SIG-M5 treated with dmso at 0.1 percent for 504 hours (cell line): Measurements from ENCODE around the gene RIMBP2.

ENCODE experiments used
- DNase-seq: peaks from one replicate; lab custom pipeline; 2025; ENCODE audit not compliant: unreplicated experiment; lab: John Stamatoyannopoulos, UW

Gene RIMBP2

DNA sequence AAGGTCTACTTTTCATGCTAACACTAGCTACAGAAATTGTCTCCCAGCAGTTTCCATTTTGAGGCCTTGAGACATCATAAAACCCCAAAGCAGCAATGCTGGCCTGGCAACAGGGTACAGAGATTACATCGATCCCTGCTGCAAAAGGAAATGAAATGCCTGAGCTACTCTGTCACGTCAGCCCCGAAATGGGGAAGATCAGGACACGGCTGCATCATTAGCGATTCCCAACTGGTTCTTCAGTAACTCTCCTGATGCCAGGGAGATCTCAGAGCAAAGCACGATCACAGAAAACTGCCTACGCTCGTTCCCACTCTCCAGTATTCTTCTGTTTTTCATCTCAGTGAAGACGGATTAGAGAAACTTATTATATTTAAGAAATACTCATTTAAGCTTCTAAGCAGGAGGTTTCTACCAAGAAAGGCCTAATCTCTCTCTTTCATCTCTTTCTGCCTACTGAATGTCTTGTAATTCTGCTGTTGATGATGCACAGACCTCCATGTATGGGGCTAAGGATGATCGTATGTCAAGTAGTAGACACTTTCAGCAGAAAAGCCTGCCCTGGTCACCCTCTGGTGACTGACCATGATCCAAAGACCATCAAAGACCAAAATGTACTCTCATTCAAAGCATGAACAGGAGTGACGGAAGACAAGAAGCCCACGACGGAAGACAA, 168.5 kb downstream of the RIMBP2 start:
- no peak for DNase-seq

DNA sequence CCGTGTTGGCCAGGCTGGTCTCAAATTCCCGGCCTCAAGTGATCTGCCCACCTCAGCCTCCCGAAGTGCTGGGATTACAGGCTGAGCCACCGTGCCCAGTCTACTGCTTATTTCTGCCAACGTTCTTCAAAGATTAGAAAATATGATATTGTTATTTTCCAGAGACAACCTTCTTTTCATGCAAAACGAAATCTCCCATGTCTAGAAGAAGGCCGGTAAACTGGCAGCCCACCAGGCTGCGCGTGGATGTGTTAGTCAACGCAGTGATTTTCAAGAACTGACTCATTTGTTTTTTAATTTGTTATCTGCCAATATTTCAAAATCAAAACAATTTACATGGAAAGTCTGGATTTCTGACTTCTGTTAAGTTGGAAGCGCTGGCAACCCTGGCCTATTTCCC, 169.6 kb downstream of the RIMBP2 start:
- DNase-seq = no peak

DNA sequence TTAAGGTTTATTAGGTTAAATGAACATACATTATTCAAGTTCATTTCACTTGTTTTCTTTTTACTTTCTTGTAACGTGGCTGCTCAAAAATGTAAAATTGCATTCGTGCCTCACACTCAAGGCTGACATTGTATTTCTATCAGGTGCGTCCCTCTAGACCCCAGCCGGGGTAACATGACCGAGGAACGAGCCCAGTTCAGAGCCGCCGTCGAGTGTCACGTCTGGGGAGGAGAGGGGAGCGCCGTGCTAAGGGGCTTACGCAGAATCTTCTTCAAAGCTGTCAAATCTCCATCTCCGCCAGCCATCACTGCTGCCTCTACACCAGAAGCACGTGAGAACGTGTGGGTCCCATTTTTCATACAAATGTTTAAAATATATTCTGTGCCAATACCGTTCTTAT, 170.6 kb downstream of the RIMBP2 start:
- DNase-seq = no peak

DNA sequence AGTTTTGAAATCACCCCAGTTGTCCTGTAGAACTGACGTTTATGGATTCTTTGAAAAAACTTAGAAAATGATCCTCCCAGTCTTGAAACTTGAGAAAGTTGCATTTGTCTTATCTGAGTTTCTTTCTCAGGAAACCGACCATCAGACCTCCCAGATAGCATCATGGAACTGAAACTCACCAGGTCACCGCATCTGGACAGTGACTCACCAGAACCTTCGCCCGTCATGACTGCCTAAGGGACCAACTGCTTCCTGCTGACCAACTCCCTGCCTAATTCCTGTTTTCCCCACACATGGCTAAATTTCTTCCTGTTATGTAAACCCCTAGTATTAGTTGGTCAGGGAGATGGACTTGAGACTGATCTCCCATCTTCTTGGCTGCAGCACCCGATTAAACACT, 175.7 kb downstream of the RIMBP2 start:
- DNase-seq = no peak

DNA sequence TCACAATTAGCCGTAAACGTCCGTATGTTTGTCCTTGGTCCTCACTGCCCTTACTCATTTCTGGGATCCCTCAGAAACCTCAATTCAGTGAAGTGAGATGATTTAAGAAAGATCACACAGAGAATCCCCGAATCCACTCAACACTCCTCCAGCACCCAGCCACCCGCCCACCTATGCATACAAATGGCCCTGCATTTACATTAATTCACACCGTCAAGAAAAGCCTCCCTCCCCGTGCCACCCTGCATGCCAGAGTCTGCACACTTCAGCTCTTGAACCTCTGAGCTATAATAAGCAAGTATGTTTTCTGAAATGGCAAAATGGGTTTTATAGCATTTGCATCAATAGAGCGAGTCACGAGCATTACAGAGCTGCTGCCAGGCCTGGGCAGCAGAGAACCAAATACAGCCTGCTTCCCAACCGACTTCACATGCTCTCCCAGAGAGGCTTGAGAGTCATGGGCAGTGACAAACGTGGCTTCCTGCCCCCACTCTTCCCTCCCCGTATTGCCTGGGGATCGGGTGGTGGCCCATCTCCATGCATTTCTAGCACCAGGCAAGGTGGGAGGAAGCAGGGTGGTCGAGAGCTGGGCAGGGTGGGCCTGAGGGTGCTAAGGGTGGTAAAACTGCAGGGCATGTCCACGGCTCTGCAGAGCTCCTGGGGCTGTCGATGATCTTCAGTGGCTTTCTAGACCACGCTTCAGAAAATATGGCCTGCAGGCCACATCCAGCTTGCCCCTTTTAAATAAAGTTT, 177.6 kb downstream of the RIMBP2 start:
- no peak for DNase-seq

DNA sequence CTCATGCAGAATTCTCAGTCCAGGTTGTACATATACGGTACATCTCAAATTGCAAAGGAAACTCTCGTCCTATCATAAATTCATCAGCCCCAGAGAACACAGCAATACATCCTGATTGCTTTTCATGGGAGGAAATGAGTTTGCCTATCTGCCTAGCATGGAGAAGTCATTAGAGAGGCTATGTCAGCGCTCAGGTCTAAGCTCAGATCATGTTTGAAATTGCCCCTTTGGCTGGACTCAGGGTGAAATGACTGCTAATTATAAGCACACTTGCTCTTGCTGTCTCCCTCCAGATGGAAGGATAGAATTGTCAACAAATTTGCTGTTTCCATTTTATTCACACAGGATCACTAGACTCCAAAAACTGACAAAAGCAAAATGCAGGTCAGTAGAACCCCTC, 178.4 kb downstream of the RIMBP2 start:
- DNase-seq = no peak

DNA sequence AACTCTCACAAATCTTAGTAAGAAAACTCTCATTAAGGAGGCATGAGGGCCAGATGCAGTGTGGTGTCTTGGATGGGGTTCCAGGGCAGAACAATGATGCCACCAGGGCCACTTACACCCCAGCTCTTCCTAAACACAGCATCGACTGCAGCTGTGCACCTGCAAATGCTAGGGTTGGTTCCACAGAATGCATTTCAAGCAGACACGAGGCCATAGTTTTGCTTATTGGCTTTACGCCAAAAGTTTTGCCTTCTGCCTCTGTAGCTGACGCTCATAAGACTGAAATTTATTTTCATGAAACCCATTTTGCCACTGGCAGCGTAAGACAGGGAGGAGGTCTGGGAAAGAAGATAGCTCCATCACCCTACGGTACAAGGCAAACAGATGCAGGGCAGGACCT, 179.0 kb downstream of the RIMBP2 start:
- no peak for DNase-seq

DNA sequence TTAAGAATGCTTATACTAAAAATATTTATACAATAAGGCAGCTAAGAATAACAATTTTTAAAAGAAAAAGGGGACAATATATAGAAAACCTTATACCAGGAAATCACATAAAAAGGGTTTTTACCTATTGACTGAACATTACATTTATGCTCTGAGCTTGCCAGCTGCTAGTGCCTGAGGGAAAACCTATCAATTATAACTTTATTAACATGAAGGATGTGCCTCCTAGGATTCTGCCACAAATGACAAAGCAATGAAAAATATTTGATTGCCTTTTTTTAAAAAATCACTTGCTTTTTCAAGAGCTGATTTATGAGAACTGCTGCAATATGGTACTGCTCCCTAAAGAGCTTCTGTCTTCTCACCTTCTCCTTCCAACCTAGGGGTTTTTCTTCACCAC, 185.7 kb downstream of the RIMBP2 start:
- DNase-seq = no peak

DNA sequence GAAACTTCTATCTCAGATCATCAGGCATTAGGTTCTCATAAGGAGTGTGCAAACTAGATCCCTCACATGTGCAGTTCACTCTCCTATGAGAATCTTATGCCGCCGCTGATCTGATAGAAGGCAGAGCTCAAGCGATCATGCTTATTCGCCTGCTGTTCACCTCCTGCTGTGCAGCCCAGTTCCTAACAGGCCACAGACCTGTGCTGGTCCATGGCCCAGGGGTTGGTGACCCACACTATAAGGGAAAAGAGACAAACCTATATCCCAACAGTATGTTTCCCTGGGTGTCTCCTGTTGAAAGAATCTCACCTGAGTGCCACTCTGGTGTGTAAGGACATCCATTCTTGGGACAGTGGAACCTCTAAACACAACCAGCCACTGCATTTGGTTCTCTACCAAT, 186.3 kb downstream of the RIMBP2 start:
- DNase-seq = no peak

DNA sequence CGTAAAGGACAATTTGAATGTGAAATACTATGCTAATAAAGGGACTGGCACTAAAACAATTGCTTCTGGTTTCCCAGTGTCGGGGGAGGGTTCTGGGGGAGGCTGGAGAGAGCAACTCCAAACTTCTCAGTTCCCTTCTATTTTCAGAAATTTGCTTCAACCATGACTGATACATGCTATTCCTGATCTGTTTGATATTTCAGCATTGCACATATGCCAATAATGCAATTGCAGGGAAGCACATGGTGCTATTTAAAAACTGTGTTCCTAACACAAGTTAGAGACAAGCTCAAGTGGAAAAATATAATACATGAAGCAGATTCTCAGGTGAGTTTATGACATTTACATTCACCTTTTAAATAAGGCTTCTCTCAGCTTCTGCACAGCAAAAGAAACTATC, 188.9 kb downstream of the RIMBP2 start:
- no peak for DNase-seq

DNA sequence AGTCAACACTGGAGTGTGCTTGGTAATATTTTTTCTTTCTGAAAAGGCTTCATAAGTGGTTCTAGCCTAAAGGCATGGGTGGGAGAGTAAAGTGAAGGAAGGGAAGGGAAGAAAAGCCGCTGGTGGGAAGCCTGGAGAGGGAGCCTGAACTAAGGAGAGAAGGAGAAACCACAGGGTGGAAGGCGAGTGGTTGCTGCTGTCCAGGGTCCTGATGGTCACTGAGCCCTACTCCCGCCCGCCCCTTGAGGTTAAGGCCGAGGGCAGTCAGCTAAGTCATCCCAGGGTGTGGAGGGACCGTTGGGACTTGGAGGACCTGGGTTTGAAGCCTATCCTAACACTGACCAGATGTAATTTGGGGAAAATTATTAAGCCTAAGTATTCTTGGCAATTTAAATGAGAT, 189.3 kb downstream of the RIMBP2 start:
- DNase-seq = peak; percentile 2

DNA sequence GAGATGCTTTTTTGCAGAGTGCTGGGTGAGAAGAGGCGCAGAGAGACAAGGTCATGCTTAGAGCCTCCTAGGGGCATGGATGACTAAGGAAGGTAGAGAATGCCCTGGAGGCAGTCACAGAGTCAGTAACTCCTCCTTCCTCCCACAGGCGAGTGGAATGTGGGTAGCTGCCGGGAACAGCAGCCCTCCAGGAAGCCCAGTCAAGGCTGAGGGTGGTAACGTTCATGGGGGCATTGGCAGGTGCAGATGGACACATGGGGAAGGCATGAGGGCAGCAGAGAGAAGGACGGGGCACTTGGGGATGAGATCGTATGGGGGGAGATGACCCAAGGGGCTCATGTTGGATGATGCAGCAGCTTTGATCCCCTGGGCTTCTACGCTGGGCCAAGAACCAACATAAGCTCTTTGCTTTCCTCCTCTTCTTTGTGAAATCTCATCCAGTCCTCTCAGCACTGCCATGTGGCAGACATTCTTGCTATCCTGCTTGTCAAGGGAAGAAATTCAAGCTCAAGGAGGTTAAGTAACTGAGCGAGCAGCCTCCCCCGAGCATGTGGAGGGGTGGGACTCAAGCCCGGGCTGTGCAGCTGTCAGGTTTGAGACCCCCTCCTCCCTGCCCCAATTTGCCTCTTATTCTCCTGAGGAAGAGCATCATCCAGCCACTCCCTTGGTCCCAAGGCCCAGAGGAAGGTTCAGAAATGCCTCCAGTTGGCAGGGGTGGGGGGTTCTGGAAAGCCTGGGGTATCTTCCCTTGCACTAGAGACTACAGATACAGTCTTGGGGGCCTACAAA, 190.5 kb downstream of the RIMBP2 start:
- no peak for DNase-seq

DNA sequence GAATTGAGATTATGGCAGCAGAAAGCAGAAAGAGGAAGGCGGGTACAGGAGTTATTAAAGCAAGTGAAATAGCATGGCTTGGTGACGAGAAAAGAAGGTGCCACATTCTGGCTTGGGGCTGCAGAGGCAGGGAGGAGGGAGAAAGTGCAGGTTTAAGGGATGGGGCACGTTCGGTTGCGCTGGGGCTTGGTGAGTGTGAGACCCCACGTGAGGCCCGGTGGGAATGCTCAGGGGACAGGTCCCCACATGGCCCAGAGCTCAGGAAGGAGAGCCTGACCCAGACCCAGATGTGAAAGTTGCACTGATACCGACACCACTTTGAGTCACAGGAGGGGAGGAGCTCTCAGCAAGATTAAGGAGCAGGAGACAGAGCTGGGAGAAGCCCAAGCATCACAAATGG, 191.3 kb downstream of the RIMBP2 start:
- no peak for DNase-seq

DNA sequence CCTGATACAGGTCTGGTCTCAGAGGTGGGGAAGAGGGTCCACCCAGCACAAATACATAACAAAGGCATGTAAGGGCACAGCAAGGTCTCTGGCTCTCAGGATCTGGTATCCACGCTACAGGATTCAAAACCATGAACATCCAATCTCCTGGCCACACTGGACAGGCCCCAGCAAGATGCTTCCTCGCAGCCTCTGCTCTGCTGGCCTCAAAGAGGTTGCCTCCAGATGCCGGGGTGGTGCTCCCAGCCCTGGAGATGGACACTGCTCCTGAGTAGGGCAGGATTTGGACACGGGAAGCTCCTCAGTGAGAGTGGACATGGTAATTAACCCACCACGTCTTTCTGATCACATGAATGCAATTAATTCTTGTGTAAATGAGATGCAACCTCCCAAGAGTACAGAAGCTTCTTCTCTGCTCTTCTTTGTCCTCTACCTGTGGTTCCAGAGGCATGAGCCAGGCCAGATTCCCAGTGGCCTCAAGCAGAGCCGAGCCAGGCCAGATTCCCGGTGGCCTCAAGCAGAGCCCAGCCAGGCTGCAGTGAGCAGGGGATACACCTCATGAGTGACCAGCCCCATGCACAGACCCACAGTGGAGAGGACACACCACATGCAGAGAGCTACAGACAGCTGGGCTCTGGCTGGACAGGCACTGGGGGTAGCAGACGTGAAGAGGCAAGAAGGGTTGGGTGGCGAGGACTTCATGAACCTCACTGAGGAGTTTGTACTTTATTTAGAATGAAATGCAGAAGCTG, 192.1 kb downstream of the RIMBP2 start:
- DNase-seq = no peak

DNA sequence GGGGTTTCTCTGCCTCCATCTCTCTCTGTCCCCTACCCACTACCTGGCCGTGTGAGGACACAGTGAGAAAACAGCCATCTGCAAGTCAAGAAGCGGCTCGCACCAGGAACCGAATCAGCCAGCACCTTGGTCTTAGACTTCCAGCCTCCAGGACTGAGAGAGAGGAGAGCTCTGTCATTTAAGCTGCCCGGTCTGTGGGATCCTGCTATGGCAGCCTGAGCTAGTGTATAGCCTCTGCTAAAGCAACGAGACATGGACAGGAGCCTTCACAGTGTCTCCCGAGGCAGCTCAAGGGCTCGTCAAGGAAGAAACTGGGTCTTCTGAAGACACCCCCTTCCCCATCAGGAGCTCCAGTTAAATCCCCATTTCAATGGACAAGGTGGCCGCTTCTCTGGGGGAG, 192.9 kb downstream of the RIMBP2 start:
- no peak for DNase-seq

DNA sequence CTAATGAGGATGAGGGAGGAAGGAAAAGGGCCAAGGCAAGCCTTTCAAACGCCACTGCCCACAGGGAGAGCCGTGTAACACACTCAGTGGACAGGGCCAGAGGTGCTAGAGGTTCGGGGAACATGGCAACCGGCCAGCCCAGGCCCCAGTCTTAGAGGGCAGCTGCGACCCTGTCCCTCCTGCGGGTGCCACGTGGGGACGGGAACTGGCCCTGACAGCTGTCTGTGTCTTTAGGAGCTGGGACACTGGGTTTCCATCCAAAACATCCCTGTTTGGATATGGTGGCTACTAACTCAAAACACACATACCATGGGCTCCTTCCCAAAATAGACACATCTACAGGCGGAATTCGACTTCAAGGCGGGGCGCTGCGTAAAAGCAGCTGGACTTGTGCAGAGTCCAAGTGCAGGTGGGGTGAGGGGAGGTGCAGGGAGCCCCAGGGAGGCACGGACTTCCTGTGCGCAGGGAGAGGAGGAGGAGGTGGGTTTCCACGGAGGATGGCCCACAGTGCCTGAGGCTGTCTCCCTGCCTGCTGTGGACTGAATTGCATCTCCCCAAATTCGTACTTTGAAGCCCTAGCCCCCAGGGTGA, 193.8 kb downstream of the RIMBP2 start:
- DNase-seq = no peak

DNA sequence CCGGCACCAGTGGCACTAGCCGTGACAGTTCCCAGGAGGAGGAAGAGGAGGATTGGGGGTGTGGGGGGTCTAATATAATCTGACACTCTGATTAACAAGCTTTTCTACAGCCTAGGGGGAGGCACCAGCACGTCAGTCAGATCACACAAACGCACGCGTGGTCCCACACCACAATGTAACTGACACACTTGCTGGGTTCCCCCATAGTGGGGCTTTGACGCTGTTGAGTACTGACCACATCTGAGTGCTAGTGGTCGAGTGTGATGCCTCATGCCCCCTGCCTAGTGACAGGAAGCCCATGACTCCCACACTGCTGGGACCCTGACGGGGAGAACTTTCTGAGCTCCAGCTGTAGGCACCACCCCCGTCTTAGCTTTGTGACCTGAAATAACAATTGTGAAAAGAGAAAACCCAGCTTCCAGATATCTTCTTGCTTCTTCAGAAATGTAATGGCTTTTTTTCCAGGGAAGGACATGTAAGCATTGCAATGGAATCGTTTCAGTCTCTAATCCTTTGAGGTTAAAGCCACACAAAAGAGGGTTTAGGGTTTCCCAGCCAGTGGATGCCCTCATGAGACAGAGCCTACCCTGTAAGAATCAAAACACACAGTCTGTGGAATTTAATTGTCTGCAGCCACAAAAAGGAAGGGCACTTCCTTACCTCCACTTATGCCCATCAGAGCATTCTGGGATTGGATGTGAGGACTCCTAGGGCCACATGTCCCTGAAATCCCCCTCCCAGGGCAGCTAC, 194.5 kb downstream of the RIMBP2 start:
- DNase-seq = no peak

DNA sequence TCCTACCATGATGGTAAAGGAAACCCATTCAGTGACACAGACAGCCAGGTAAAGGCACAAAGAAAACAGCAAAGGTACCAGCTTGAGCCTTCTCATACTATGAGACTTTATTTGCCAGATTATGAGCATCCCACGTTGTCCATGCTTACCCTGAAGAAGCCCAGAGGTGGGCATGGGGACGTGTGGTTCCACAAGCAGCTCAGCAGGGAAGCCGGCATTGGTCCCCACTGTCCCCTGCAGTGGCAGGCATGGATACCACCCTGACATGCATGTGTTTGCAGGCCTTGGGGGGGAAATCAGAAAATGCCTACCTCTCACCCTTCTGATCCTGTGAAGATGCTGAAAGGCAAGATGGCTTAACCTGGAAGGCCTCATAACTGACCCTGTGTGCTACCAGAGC, 195.3 kb downstream of the RIMBP2 start:
- no peak for DNase-seq

DNA sequence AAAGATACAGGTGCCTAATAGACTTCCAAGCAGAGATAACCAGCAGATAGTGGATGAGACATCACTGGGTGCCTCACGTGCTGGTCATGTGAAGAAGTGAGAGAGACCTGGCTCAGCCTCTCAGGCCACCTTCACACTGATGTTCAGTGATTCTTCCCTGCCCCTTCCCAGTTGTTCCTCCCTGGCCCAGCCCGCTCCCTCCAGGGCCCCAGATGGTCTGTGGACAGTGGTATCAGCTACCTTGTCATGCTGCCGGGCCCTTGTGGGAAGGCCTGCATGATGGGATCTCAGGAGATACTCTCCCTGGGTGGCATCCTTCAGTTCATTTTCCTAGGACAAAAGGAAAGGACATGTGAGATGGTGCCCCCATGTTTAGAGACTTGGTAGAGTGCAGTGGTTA, 198.5 kb downstream of the RIMBP2 start:
- no peak for DNase-seq

DNA sequence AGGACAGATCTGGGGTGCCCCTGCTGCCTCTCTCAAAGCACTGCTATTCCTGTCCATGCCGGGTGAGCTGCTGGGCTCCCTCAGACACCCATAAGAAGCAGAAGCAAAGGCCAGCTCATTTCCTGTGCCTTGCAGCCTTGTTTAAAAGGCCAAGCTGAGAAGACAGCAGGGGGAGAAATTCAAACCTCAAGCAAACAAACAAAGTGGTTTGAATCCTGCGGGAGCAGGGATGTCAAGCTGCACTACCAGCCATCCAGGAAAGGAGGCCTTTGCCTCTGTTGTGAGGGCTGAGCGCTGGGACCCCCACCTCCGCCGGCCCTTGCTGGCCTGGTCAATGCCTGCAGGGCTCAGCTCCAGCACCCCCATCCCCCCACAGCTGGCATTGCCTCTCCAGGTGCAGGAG, 201.9 kb downstream of the RIMBP2 start:
- no peak for DNase-seq
